H9 (cell line): ENCODE results near the gene AVEN. TPM values are rescaled to one million over a fixed set of nuclear protein-coding genes. Genes with fewer than 3 reads are reported as not detected.

Source experiments
- DNase-seq: peaks from one replicate; pipeline ENCODE4 v3.0.0-alpha.2; 2017
- H2AFZ ChIP-seq: one replicate; pipeline ENCODE4 v1.6.1; 2013; ENCODE audit warnings: mild to moderate bottlenecking, low read length, control low read depth, moderate library complexity
- H2AK5ac ChIP-seq: 2 replicates; pipeline ENCODE4 v1.6.1; 2013; ENCODE audit warnings: low read length, control low read depth, mixed read lengths; ENCODE audit not compliant: insufficient read length
- H2BK120ac ChIP-seq: one replicate; pipeline ENCODE4 v1.6.1; 2013; ENCODE audit warnings: low read depth, mild to moderate bottlenecking, low read length, control low read depth, inconsistent platforms; ENCODE audit not compliant: poor library complexity, severe bottlenecking
- H2BK12ac ChIP-seq: 2 replicates; pipeline ENCODE4 v1.6.1; 2013; ENCODE audit warnings: low read length, control low read depth, mixed read lengths, low read depth; ENCODE audit not compliant: insufficient read length
- H2BK15ac ChIP-seq: 2 replicates; pipeline ENCODE4 v1.6.1; 2013; ENCODE audit warnings: low read depth, low read length, control low read depth
- H2BK20ac ChIP-seq: one replicate; pipeline ENCODE4 v1.6.1; 2013; ENCODE audit warnings: low read depth, mild to moderate bottlenecking, low read length, control low read depth, inconsistent platforms; ENCODE audit not compliant: poor library complexity, severe bottlenecking
- H2BK5ac ChIP-seq: 2 replicates; pipeline ENCODE4 v1.6.1; 2013; ENCODE audit warnings: low read length, control low read depth, mixed read lengths; ENCODE audit not compliant: insufficient read length
- H3K14ac ChIP-seq: 2 replicates; pipeline ENCODE4 v1.6.1; 2013; ENCODE audit warnings: low read length, control low read depth; ENCODE audit not compliant: insufficient read depth
- H3K18ac ChIP-seq: 2 replicates; pipeline ENCODE4 v1.6.1; 2013; ENCODE audit warnings: low read depth, mild to moderate bottlenecking, mixed read lengths, low read length, control low read depth; ENCODE audit not compliant: insufficient read length
- H3K23ac ChIP-seq: 2 replicates; pipeline ENCODE4 v1.6.1; 2013; ENCODE audit warnings: low read length, control low read depth, mixed read lengths, low read depth; ENCODE audit not compliant: insufficient read length
- H3K23me2 ChIP-seq: 2 replicates; pipeline ENCODE4 v1.6.1; 2013; ENCODE audit warnings: low read depth, mild to moderate bottlenecking, mixed read lengths, low read length, control low read depth; ENCODE audit not compliant: insufficient read length, poor library complexity, severe bottlenecking
- H3K27ac ChIP-seq: 2 replicates; pipeline ENCODE4 v1.5.1; 2013; ENCODE audit warnings: low read length, control low read depth, mixed read lengths, low read depth; ENCODE audit not compliant: insufficient read length
- H3K27me3 ChIP-seq: 2 replicates; pipeline ENCODE4 v1.6.1; 2013; ENCODE audit warnings: low read length, control low read depth, inconsistent platforms; ENCODE audit not compliant: insufficient read depth
- H3K4ac ChIP-seq: 2 replicates; pipeline ENCODE4 v1.6.1; 2013; ENCODE audit warnings: low read depth, mild to moderate bottlenecking, control low read depth, inconsistent platforms, low read length, moderate library complexity
- H3K4me1 ChIP-seq: 2 replicates; pipeline ENCODE4 v1.6.1; 2013; ENCODE audit warnings: low read length, control low read depth, inconsistent platforms; ENCODE audit not compliant: insufficient read depth
- H3K4me2 ChIP-seq: 2 replicates; pipeline ENCODE4 v1.6.1; 2013; ENCODE audit warnings: low read length, control low read depth, mixed read lengths; ENCODE audit not compliant: insufficient read length, insufficient read depth
- H3K56ac ChIP-seq: 2 replicates; pipeline ENCODE4 v1.6.1; 2013; ENCODE audit warnings: low read depth, mild to moderate bottlenecking, mixed read lengths, low read length, control low read depth; ENCODE audit not compliant: insufficient read length
- H3K79me1 ChIP-seq: 2 replicates; pipeline ENCODE4 v1.6.1; 2013; ENCODE audit warnings: low read depth, mild to moderate bottlenecking, moderate library complexity, low read length, control low read depth, inconsistent platforms; ENCODE audit not compliant: insufficient read depth, poor library complexity, severe bottlenecking
- H3K79me2 ChIP-seq: 2 replicates; pipeline ENCODE4 v1.6.1; 2013; ENCODE audit warnings: low read length, control low read depth, inconsistent platforms; ENCODE audit not compliant: insufficient read depth
- H3K9ac ChIP-seq: 2 replicates; pipeline ENCODE4 v1.6.1; 2013; ENCODE audit warnings: low read length, control low read depth, mixed read lengths; ENCODE audit not compliant: insufficient read length; ENCODE audit errors: extremely low read depth
- H3K9me3 ChIP-seq: one replicate; pipeline ENCODE4 v1.6.1; 2013; ENCODE audit warnings: low read depth, low read length, inconsistent platforms; ENCODE audit not compliant: control insufficient read depth
- H3T11ph ChIP-seq: one replicate; pipeline ENCODE4 v1.6.1; 2013; ENCODE audit warnings: mild to moderate bottlenecking, low read length, control low read depth, inconsistent platforms
- H4K20me1 ChIP-seq: one replicate; pipeline ENCODE4 v1.6.1; 2013; ENCODE audit not compliant: control insufficient read depth, insufficient read length, insufficient read depth
- H4K5ac ChIP-seq: 2 replicates; pipeline ENCODE4 v1.6.1; 2013; ENCODE audit warnings: low read depth, mild to moderate bottlenecking, mixed read lengths, low read length, control low read depth; ENCODE audit not compliant: insufficient read length
- H4K8ac ChIP-seq: replicated peaks from 2 replicates; pipeline ENCODE4 v1.6.1; 2013; ENCODE audit warnings: low read length, control low read depth, mixed read lengths, low read depth; ENCODE audit not compliant: insufficient read length
- H4K91ac ChIP-seq: 2 replicates; pipeline ENCODE4 v1.6.1; 2013; ENCODE audit warnings: low read depth, mild to moderate bottlenecking, moderate library complexity, mixed read lengths, low read length, control low read depth; ENCODE audit not compliant: insufficient read length
- H3K27ac Mint-ChIP-seq, 3 experiments: 2 replicates in 2 of 3; 3 replicates in 1 of 3; pipeline ENCODE4 v1.8.0; 2020 to 2021; ENCODE audit warnings: mixed read lengths in 3 of 3, mild to moderate bottlenecking in 1 of 3, moderate library complexity in 1 of 3
- H3K27me3 Mint-ChIP-seq: 2 replicates; pipeline ENCODE4 v1.8.0; 2021; ENCODE audit warnings: low read depth, mild to moderate bottlenecking, moderate library complexity, mixed read lengths
- H3K36me3 Mint-ChIP-seq, 3 experiments: 2 replicates in 2 of 3; 3 replicates in 1 of 3; pipeline ENCODE4 v1.8.0; 2020 to 2021; ENCODE audit warnings: low read depth in 3 of 3, mixed read lengths in 3 of 3; ENCODE audit not compliant: insufficient read depth in 1 of 3
- H3K4me1 Mint-ChIP-seq, 2 experiments: 2 replicates each; pipeline ENCODE4 v1.8.0; 2020; ENCODE audit warnings: mixed read lengths in 2 of 2
- H3K4me3 Mint-ChIP-seq, 2 experiments: 2 replicates in 1 of 2; 3 replicates in 1 of 2; pipeline ENCODE4 v1.8.0; 2020 to 2021; ENCODE audit warnings: mild to moderate bottlenecking in 2 of 2, mixed read lengths in 2 of 2, moderate library complexity in 1 of 2
- H3K9me3 Mint-ChIP-seq, 2 experiments: 2 replicates in 1 of 2; 3 replicates in 1 of 2; pipeline ENCODE4 v1.8.0; 2020; ENCODE audit warnings: mild to moderate bottlenecking in 2 of 2, mixed read lengths in 2 of 2, moderate library complexity in 1 of 2
- CTCF ChIP-seq: fragments of 200-600 bp; sonication (generic); conservative IDR thresholded peaks from 3 replicates; pipeline ENCODE4 v1.8.0; 2021; ENCODE audit warnings: antibody characterized with exemption, mild to moderate bottlenecking
- WGBS: extraction: QIAGEN DNeasy Blood & Tissue Kit; methylation state at CpG from one replicate; pipeline ENCODE4 v1.1.7; 2013; ENCODE audit warnings: missing lambda C conversion rate, low lambda C conversion rate, mixed read lengths; ENCODE audit not compliant: insufficient read length; ENCODE audit errors: extremely low coverage; 5-methylcytosine and 5-hydroxymethylcytosine counted together
- total RNA-seq: library from RNA; stranded (reverse); gene quantifications from 2 replicates; pipeline ENCODE4 v1.2.1, GENCODE V29; 2021

AVEN gene
- total RNA-seq, 1 experiment from 2014 or later, result 16.1 TPM

GRCh38 chr15:33894193-33894592, 144.8 kb downstream of the AVEN start:
- no CpG with 5 or more reads among the region's 6 CpGs for WGBS
- no peak overlapping the region for H3K4ac ChIP-seq
- H3K56ac ChIP-seq, result no peak overlapping the region
- no peak overlapping the region for H3K27ac ChIP-seq
- H3K23me2 ChIP-seq, result no peaks in the 10 kb centered on the region
- H3K4me1 ChIP-seq, result peaks cover 4% of the 10 kb centered on the region; the same call in 1 of the 2 replicates
- no peak overlapping the region for H4K8ac ChIP-seq
- Mint-ChIP-seq H3K36me3 (no peaks in the 10 kb centered on the region; a peak in 1 of 7 replicates), H3K27me3 (no peaks in the 10 kb centered on the region), H3K4me3 (no peak overlapping the region), H3K4me1 (peaks cover 0 to 2% of the 10 kb centered on the region in 2 experiments; a peak in 1 of 4 replicates), H3K9me3 (no peaks in the 10 kb centered on the region; a peak in 1 of 5 replicates), H3K27ac (peak overlapping the region in 1 of 3 experiments; percentile 13; a peak in 1 of 7 replicates)
- H4K91ac ChIP-seq, result no peak overlapping the region
- H3K23ac ChIP-seq, result no peak overlapping the region
- H3K9me3 ChIP-seq, result no peaks in the 10 kb centered on the region
- no peak overlapping the region for H3K9ac ChIP-seq
- no peak overlapping the region for H3K18ac ChIP-seq
- no peak overlapping the region for H3K14ac ChIP-seq
- no peak overlapping the region for H2AK5ac ChIP-seq
- no peak overlapping the region for H2AFZ ChIP-seq
- H3K27me3 ChIP-seq, result no peaks in the 10 kb centered on the region
- no peak for TF ChIP-seq CTCF
- H4K5ac ChIP-seq, result no peak overlapping the region
- H2BK20ac ChIP-seq, result no peak overlapping the region
- no peak overlapping the region for H2BK15ac ChIP-seq
- H2BK12ac ChIP-seq, result no peak overlapping the region
- H3K79me2 ChIP-seq, result no peaks in the 10 kb centered on the region
- H4K20me1 ChIP-seq, result no peaks in the 10 kb centered on the region
- H3K4me2 ChIP-seq, result no peak overlapping the region
- H2BK120ac ChIP-seq, result no peak overlapping the region
- no peak for DNase-seq
- no peak overlapping the region for H2BK5ac ChIP-seq
- H3T11ph ChIP-seq, result no peak overlapping the region
- H3K79me1 ChIP-seq, result no peaks in the 10 kb centered on the region
